Common myeloid progenitor, CD34-positive (primary cell): ENCODE measurements around the gene PAPOLB.
"Not testable (repeated sequence)": the region's sequence is repeated elsewhere in the genome, so short reads cannot be mapped to it uniquely, and the experiment has no call there.

Experiments used
- CTCF ChIA-PET: fragments of 350-600 bp; sonication (Branson Sonifier 250); formaldehyde crosslinking; loops from one replicate; lab custom pipeline; 2021; ENCODE audit warnings: antibody characterized with exemption; lab: Charles Lee
- POLR2A ChIA-PET: fragments of 350-600 bp; sonication (Branson Sonifier 250); formaldehyde crosslinking; loops from one replicate; lab custom pipeline; 2021; ENCODE audit warnings: antibody characterized with exemption; lab: Charles Lee
- DNase-seq, 3 donors: peaks; one replicate each; pipeline versions ENCODE4 v3.0.0 to v3.0.0-alpha.2; 2013
- H3K27ac ChIP-seq, 2 experiments: 1 replicate in 1 of 2; 2 replicates in 1 of 2; pipeline ENCODE4 v1.7.0; 2013; ENCODE audit warnings: inconsistent platforms in 2 of 2, low read length in 2 of 2, mild to moderate bottlenecking in 2 of 2, low read depth in 1 of 2, moderate library complexity in 1 of 2; ENCODE audit not compliant: severe bottlenecking in 2 of 2, insufficient read depth in 1 of 2, poor library complexity in 1 of 2
- H3K27me3 ChIP-seq, 5 experiments: replicated peaks in 2 of 5; 1 replicate in 3 of 5; 2 replicates in 2 of 5; pipeline versions ENCODE4 v1.6.1 to v1.7.0; 2013; ENCODE audit warnings: low read length in 4 of 5, mild to moderate bottlenecking in 2 of 5, moderate library complexity in 2 of 5, inconsistent platforms in 1 of 5; ENCODE audit not compliant: insufficient read depth in 5 of 5, control insufficient read depth in 4 of 5
- H3K36me3 ChIP-seq, 4 experiments: 1 replicate in 2 of 4; 2 replicates in 2 of 4; pipeline versions ENCODE4 v1.6.1 to v1.7.0; 2013; ENCODE audit warnings: low read length in 3 of 4, control low read depth in 1 of 4, mild to moderate bottlenecking in 1 of 4; ENCODE audit not compliant: control insufficient read depth in 4 of 4, insufficient read depth in 4 of 4
- H3K4me1 ChIP-seq, 4 experiments: 1 replicate in 3 of 4; 2 replicates in 1 of 4; pipeline versions ENCODE4 v1.6.1 to v1.7.1; 2013; ENCODE audit warnings: low read length in 3 of 4, mild to moderate bottlenecking in 3 of 4, control low read depth in 1 of 4, inconsistent platforms in 1 of 4, moderate library complexity in 1 of 4; ENCODE audit not compliant: control insufficient read depth in 4 of 4, insufficient read depth in 4 of 4; ENCODE audit errors: control extremely low read depth in 1 of 4
- H3K4me3 ChIP-seq, 7 experiments: 1 replicate in 4 of 7; 2 replicates in 3 of 7; pipeline versions ENCODE4 v1.5.1 to v1.7.0; 2013; ENCODE audit warnings: mild to moderate bottlenecking in 7 of 7, low read length in 6 of 7, moderate library complexity in 6 of 7, inconsistent platforms in 2 of 7, low read depth in 2 of 7, control low read depth in 1 of 7; ENCODE audit not compliant: insufficient read depth in 4 of 7, control insufficient read depth in 1 of 7; ENCODE audit errors: extremely low read depth in 1 of 7
- H3K9me3 ChIP-seq, 5 experiments: 1 replicate in 4 of 5; 2 replicates in 1 of 5; pipeline versions ENCODE4 v1.6.1 to v1.7.1; 2013; ENCODE audit warnings: low read length in 4 of 5, mild to moderate bottlenecking in 2 of 5, inconsistent platforms in 1 of 5, low read depth in 1 of 5, moderate library complexity in 1 of 5; ENCODE audit not compliant: control insufficient read depth in 4 of 5, insufficient read depth in 2 of 5; ENCODE audit errors: control extremely low read depth in 1 of 5
- WGBS: methylation state at CpG from one replicate; pipeline ENCODE4 v1.1.5; 2013; ENCODE audit not compliant: insufficient coverage; 5-methylcytosine and 5-hydroxymethylcytosine counted together

The PAPOLB gene

DNA sequence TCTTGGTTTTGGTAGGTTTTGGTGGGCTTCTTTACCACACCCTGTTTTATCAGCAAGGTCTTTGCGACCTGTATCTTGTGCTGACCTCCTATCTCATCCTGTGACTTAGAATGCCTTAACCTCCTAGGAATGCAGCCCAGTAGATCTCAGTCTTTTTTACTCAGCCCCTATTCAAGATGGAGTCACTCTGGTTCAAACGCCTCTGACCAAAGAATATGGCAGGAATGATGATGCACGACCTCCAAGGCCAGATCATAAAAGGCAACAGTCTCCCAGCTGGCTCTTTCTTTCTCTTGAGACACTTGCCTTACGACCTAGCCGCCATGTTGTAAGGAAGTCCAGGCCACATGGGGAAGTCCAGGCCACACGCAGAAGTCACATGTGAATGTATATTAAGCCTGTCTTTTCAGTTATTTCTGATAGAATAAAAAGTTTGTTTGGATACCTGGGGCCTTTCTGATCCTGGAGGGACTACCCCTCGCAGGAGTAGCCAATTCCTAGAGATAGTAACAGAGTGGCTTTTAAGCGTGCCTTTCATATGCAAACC is 32.2 kb upstream of the PAPOLB start:
- no peaks in the 10 kb centered on the region for H3K4me1 ChIP-seq
- H3K9me3 ChIP-seq = peaks cover 0 to 2% (median 0%) of the 10 kb centered on the region in 5 experiments
- no peak overlapping the region for H3K4me3 ChIP-seq
- ChIA-PET CTCF (no interaction called here), POLR2A (no interaction called here)
- peaks cover 0 to 2% (median 0%) of the 10 kb centered on the region in 5 experiments for H3K27me3 ChIP-seq
- DNase-seq = no peak
- H3K36me3 ChIP-seq = no peaks in the 10 kb centered on the region
- H3K27ac ChIP-seq = no peak overlapping the region
- WGBS = 97% methylated on average over 8 of the region's 8 CpGs

DNA sequence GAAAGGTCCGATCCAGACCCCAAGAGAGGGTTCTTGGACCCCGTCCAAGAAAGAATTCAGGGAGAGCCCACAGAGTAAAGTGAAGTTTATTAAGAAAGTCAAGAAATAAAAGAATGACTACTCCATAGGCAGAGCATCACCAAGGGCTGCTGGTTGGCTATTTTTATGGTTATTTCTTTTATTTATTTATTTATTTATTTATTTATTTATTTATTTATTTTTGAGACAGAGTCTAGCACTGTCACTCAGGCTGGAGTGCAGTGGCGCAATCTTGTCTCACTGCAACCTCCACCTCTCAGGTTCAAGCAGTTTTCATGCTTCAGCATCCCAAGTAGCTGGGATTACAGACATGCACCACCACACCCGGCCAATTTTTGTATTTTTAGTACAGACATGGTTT is 31.4 kb upstream of the PAPOLB start:
- DNase-seq, CTCF ChIA-PET, H3K9me3 ChIP-seq, H3K27ac ChIP-seq, H3K27me3 ChIP-seq, POLR2A ChIA-PET, H3K36me3 ChIP-seq, H3K4me1 ChIP-seq, H3K4me3 ChIP-seq: not testable (repeated sequence)
- 96% methylated on average over 4 of the region's 4 CpGs for WGBS

DNA sequence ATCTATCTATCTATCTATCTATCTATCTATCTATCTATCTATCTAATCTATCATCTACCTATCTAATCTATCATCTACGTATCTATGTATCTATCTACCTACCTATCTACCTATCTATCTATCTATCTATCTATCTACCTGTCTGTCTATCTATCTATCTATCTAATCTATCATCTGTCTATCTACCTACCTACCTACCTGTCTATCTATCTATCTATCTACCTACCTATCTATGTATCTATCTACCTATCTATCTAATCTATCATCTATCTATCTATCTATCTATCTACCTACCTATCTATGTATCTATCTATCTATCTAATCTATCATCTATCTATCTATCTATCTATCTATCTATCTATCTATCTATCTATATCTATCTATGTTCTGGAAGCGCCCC is 29.7 kb upstream of the PAPOLB start:
- CTCF ChIA-PET = interaction anchor here (1.3 kb wide), 1 partner anchor 61 kb away, joined by 3 read pairs; no protein-coding TSS in a partner anchor
- WGBS = 100% methylated on average over 1 of the region's 2 CpGs
- POLR2A ChIA-PET, H3K4me1 ChIP-seq, H3K4me3 ChIP-seq, DNase-seq, H3K27me3 ChIP-seq, H3K36me3 ChIP-seq, H3K9me3 ChIP-seq, H3K27ac ChIP-seq: not testable (repeated sequence)

DNA sequence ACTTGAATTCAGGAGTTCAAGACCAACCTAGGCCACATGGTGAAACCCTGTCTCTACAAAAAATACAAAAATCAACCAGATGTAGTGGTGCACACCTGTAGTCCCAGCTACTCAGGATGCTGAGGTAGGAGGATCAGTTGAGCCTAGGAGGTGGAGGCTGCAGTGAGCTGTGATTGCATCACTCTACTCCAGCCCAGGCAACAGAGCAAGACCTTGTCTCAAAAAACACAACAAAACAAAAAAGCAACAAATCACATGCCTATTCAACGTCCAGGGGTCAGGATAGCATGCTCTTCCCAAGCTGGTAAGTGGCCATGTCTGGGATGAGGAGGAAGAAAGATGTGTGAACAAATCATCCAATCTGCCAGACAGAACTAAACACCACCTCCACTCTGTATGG is 27.9 kb upstream of the PAPOLB start:
- Histone ChIP-seq H3K27ac (no peak overlapping the region), H3K9me3 (no peaks in the 10 kb centered on the region), H3K4me3 (no peak overlapping the region), H3K27me3 (peaks cover 0 to 5% (median 0%) of the 10 kb centered on the region in 5 experiments), H3K36me3 (no peaks in the 10 kb centered on the region), H3K4me1 (no peaks in the 10 kb centered on the region)
- ChIA-PET POLR2A (no interaction called here), CTCF (interaction anchor here (0.8 to 1.4 kb wide), 2 partner anchors 89 to 91 kb away, joined by 3 read pairs; no protein-coding TSS in a partner anchor)
- WGBS = no CpG with 5 or more reads among the region's 1 CpG
- DNase-seq = no peak

DNA sequence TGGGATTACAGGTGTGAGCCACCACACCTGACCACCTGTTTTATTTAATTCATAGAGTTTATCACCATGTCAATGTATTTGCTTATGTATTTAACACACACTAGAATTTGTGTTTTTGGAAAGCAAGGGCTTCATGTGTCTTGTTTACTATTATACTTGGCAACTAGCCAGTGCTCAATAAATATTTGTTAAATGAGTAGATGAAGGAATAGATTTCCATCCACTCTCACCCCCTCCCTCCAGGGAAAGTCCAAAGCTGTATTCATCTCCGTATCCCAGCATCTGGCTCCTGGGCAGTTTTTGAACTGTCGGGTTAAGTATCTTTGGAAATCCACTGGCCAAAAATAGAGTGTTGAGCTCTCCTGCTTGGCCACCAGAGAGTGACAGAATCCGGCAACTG is 26.3 kb upstream of the PAPOLB start:
- DNase-seq = no peak
- CTCF ChIA-PET = no interaction called here
- Histone ChIP-seq H3K4me3 (no peak overlapping the region), H3K4me1 (peaks cover 0 to 4% (median 3%) of the 10 kb centered on the region in 4 experiments), H3K9me3 (no peaks in the 10 kb centered on the region), H3K27me3 (peaks cover 0 to 5% (median 2%) of the 10 kb centered on the region in 5 experiments), H3K36me3 (no peaks in the 10 kb centered on the region), H3K27ac (no peak overlapping the region)
- POLR2A ChIA-PET = no interaction called here
- 90% methylated on average over 3 of the region's 3 CpGs for whole genome bisulfite sequencing

DNA sequence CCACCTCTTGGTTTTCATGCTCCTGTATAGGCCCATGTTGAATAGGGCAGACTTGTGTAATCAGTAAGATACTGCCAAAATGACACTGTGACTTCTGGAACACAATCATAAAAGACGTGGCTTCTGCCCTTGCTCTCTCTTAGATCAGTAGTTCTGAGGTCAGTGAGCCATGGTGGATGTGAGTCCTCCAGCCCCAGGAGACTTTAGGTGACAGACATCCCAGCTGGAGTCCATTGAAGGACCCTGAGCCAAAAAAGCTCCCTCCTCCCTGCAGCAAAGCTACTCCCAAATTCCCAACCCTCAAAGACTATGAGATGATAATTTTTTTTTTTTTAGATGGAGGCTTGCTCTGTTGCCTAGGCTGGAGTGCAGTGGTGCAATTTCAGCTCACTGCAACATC is 24.8 kb upstream of the PAPOLB start:
- ChIA-PET CTCF (interaction anchor here (0.9 kb wide), 1 partner anchor 118 kb away, joined by 3 read pairs; no protein-coding TSS in a partner anchor), POLR2A (interaction anchor here (0.6 kb wide), 1 partner anchor 35 kb away, joined by 3 read pairs; no protein-coding TSS in a partner anchor)
- 83% methylated on average over 1 of the region's 1 CpG for WGBS
- peaks cover 0 to 20% (median 16%) of the 10 kb centered on the region in 5 experiments for H3K27me3 ChIP-seq
- DNase-seq = no peak
- no peak overlapping the region for H3K27ac ChIP-seq
- H3K9me3 ChIP-seq = no peaks in the 10 kb centered on the region
- H3K4me1 ChIP-seq = peaks cover 0 to 17% (median 15%) of the 10 kb centered on the region in 4 experiments
- H3K36me3 ChIP-seq = no peaks in the 10 kb centered on the region
- no peak overlapping the region for H3K4me3 ChIP-seq

DNA sequence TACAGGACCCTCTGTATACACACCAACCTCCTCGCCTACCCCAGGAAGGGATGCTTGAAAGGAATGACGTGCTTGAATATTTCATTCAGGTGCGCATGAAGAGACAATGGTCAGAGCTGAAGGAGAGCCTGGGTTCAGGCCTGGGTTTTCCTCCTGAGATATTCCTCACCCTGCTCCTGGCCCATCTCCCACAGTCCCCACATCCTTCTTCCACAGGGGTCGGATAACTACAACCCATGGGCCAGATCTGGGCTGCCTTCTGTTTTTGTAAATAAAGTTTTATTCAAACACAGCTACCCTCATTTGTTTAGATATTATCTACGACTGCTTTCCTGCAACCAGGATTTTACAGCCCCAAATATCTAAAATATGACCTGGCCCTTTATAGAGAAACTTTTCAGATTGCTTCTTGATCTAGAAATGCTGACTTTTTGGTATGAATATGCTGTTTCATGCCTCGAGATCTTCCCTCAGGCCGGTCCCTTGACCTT is 23.5 kb upstream of the PAPOLB start:
- 100% methylated on average over 2 of the region's 7 CpGs for WGBS
- CTCF ChIA-PET = interaction anchor here (1.2 to 7.4 kb wide), 6 partner anchors 14 to 91 kb away, joined by 3 to 73 read pairs (median 5); no protein-coding TSS in a partner anchor

More for the DNA sequence above, 23.5 kb upstream of the PAPOLB start:
- Histone ChIP-seq H3K36me3 (no peaks in the 10 kb centered on the region), H3K4me1 (peaks cover 0 to 17% (median 15%) of the 10 kb centered on the region in 4 experiments), H3K9me3 (no peaks in the 10 kb centered on the region), H3K27ac (no peak overlapping the region), H3K27me3 (peaks cover 0 to 22% (median 20%) of the 10 kb centered on the region in 5 experiments), H3K4me3 (no peak overlapping the region)
- POLR2A ChIA-PET = no interaction called here
- no peak for DNase-seq
